Measurements from ENCODE around the gene MTG1.
A peak's percentile ranks its signal among the peaks of the same experiment; 100 is the strongest.

MTG1 gene

DNA sequence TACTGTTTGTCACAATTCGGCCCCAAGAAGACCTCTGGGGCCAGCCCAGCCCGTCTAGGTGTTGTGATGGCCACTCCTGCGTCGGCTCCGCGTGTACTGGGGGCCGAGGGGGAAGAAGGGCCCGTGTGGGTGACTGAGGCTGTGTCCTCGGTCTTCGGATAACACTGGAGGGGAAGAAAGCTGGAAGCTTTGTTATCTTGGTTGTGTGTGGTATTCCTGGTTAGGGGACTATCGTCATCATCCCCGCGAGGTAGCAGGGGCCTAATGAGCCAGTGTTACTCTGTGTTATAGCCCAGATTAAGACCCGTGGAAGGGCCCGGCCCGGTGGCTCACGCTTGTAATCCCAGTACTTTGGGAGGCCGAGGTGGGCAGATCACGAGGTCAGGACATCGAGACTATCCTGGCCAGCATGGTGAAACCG is 854 bp downstream of the MTG1 start:
- peak overlapping the region; percentile 82 for H3K4me3 ChIP-seq (ENCODE audit: low read length)
- no peak for DNase-seq (ENCODE audit: low read depth)
- TF ChIP-seq, protein P1, sequence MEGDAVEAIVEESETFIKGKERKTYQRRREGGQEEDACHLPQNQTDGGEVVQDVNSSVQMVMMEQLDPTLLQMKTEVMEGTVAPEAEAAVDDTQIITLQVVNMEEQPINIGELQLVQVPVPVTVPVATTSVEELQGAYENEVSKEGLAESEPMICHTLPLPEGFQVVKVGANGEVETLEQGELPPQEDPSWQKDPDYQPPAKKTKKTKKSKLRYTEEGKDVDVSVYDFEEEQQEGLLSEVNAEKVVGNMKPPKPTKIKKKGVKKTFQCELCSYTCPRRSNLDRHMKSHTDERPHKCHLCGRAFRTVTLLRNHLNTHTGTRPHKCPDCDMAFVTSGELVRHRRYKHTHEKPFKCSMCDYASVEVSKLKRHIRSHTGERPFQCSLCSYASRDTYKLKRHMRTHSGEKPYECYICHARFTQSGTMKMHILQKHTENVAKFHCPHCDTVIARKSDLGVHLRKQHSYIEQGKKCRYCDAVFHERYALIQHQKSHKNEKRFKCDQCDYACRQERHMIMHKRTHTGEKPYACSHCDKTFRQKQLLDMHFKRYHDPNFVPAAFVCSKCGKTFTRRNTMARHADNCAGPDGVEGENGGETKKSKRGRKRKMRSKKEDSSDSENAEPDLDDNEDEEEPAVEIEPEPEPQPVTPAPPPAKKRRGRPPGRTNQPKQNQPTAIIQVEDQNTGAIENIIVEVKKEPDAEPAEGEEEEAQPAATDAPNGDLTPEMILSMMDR (conservative IDR thresholded peaks at IDR 0.05; ENCODE audit: low read length): no peak

DNA sequence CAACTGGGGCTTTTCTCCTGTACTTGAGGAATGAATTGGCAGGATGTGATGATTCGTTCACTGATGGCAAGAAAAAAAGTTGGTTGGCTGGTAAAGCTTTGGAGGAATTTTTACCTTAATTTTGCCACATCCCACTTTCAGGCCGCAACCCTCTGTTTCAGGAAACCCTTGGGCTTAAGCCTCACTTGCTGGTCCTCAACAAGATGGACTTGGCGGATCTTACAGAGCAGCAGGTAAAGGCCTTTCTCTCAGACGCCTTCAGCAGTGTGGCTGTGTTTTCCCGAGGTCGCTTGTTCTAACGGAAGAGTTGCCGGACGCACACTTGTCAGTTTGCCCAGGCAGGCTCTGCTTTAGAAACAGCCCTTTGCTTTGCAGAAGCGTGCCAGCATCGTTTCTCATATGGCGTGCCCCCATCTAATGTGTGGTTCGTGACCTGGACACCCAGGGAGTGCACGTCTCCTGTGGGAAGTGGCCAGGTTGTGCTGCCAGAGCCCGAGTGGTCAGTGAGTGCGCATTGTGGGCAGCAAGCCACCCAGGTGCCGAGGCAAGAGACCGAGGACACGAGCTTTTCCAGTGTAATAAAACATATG is 2.2 kb downstream of the MTG1 start:
- TF ChIP-seq, protein P1 (conservative IDR thresholded peaks at IDR 0.05; ENCODE audit: low read length): no peak
- no peak for DNase-seq (ENCODE audit: low read depth)
- H3K4me3 ChIP-seq (ENCODE audit: low read length): no peak overlapping the region

DNA sequence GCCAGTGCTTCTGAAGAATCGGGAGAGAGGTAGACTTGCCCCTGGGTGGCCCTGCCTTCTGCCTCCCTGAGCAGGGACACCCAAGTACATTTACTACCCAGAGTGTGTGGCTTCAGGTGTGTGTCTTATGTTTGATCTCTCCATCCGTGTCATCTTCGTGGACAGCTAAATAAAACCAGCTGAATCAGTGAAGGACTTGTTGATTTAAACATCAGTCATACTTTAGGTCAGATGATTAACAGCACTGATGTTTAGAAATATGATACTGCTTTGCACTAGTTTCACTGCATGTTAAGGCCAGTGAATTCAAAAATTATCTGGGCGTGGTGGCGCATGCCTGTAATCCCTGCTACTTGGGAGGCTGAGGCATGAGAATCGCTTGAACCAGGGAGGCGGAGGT is 4.0 kb downstream of the MTG1 start:
- no peak for DNase-seq (ENCODE audit: low read depth)
- no peak overlapping the region for H3K4me3 ChIP-seq (ENCODE audit: low read length)
- TF ChIP-seq, protein P1 (conservative IDR thresholded peaks at IDR 0.05; ENCODE audit: low read length): no peak

DNA sequence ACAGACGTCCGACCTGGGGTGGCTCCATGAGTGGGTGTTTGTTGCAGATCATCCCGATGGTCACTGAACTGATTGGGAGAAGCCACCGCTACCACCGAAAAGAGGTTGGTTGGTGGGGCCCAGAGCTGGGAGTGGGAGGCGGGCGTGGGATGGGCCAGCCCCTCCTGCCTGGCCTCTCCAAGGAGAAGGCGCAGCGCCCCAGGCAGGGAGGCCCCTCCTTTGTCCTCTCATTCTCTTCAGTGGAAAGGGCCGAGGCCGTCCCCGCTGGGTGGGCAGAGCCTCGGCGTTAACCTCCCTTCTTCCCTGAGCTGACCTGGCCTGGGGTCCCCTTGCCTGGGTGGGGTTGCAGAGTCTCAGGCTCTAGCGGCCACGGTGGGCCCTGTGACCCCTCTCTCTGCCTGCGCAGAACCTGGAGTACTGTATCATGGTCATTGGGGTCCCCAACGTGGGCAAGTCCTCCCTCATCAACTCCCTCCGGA is 5.2 kb downstream of the MTG1 start:
- no peak overlapping the region for H3K4me3 ChIP-seq (ENCODE audit: low read length)
- TF ChIP-seq, protein P1 (conservative IDR thresholded peaks at IDR 0.05; ENCODE audit: low read length): no peak
- no peak for DNase-seq (ENCODE audit: low read depth)

DNA sequence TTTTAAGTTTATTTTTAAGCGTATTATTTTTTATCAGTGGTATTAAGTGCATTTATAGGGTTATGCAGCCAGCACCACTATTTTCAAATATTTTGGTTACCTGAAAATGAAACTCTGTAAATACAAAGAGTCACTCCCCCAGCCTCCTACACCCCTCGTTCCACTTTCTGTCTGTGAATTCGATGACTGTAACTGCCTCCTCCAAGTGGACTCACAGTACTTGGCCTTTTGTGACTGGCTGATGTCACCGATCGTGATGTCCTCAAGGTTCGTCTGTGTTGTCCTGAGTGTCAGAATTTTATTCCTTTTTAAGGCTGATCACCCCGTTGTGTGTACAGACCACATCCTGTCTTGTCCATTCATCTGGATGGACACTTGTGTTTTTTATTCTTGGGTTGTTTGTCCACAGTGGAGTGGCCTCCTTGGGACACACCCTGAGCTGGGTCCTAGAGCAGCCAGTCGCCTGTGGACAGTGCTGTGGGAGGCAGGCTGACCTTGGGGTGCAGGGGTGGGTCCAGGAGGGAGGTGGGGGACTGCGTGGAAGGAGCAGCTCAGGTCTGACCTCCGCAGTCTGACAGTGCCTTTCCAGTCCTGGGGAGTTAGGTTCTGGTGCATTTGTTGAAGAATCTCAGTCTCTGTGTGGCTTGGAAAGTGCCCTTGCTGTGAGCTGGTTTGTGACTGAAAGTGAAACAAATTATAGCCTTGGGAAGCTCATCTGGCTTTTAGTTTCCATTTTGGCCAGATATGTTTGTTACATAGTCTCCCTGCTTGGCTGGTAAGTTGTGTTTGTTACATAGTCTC is 6.9 kb downstream of the MTG1 start:
- DNase-seq (ENCODE audit: low read depth): no peak
- TF ChIP-seq, protein P1 (conservative IDR thresholded peaks at IDR 0.05; ENCODE audit: low read length): no peak
- H3K4me3 ChIP-seq (ENCODE audit: low read length): no peak overlapping the region

DNA sequence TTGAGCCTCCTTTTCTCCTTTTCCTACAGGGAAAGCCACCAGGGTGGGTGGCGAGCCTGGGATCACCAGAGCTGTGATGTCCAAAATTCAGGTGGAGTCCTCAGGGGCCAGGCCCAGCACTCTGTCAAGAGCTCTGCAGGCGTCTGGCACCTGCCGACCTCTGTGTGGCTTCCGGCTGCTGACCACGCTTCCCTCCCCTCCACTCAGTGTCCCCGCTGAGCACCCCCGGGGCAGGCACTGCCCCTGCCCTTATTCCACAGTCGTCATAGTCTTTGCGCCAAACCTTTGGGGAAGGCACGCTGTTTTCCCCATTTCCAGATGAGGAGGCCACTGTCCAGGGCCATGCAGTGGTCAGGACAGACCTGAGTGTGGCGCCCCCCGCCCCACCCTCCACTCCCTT is 7.5 kb downstream of the MTG1 start:
- H3K4me3 ChIP-seq (ENCODE audit: low read length): no peak overlapping the region
- TF ChIP-seq, protein P1 (conservative IDR thresholded peaks at IDR 0.05; ENCODE audit: low read length): no peak
- DNase-seq (ENCODE audit: low read depth): no peak
